HG03469 (cell line): ENCODE measurements around the gene TP63.

ENCODE experiments used
- ATAC-seq: cut with Tn5 transposase; IDR thresholded peaks from one replicate; pipeline ENCODE4 v1.9.1; 2021; ENCODE audit warnings: mild to moderate bottlenecking, moderate library complexity, moderate number of reproducible peaks; ENCODE audit not compliant: unreplicated experiment

Gene TP63

DNA sequence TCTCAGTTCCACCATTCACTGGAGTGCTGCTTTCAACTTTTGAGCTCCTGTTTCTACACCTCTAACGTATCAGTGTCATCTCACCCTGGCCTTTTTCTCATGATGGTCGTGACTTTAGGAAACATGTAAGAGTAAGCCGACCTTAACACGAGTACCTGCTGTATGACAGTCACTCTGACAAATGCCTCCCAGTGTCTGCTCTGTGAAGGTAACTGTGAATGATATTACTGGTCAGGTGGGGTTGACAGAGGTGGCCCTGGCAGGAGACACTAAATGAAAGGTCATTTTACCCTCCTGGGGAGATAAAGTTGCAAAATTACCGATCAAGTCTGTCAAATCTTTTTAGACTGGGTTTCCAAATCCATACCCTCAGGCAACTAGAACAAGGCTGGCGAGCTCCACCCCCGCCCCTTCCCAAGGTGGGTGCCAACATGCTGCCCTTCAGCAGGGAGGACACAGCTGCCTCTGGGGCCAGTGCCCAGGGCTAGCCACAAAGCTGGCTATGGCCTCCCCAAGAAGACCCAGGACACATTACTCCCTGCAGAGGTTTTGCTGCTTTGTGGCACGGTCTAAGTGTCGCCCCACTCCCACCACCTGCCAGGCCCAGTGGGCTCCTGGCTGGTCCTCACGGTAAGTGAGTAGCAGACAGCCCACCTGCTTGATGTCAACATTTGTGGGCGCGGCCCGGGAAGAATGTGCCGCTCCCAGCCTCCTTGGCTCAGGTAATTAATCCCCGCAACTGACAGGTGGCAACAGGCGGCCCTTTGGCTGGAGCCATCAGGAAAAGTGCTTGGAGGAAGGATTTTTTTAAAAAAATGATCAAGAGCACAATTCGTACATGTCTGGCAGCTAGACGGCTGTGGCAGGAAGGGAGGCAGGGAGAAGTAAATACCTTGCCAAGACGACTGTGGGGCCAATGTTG lies 211.8 kb downstream of the TP63 start:
- no peak for ATAC-seq

DNA sequence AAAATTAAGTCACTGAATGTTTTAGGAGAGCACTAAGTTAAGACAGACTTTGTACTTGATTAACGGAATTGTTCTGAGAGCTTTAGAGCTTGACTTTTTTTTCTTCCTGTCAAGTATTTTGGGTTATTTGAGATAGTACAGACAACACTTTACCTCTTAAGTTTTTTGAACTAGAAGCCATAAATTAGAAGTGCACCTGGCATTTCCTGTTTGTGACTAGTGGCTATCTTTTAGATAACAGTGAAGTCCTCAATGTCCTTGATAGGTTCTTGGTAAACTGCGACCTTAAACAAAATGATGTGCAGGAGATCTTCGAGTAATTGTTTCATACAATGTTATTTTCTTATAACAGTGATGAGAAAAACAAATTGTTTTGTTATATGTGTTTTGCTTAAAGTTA lies 213.9 kb downstream of the TP63 start:
- no peak for ATAC-seq

DNA sequence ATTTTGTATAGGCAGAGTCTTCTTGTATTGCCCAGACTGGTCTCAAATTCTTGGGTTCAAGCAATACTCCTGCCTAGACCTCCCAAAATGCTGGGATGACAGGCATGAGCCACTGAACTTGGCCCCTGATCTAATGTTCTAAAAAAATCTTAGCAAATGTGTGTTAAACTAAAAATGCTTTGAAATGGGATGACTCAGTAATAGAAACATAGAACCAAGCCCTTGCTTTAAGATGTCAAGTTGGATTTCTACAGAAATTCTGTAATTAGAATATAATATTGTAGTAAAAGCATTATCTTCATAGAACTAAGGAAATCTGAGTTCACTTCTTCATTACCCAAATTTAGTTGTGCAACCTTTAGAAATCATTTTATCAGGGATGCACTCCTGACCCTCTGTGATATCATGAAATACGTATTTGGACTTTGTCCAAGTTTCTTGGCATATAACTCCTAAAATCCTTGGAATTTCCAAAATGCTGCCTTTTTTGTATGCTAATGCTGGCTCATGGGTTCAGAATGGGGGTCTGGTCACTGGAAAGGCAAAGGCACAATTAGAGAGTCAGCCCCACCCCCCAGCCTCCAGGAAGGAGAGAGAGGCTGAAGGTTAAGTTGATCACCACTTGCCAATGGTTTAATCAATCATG lies 217.3 kb downstream of the TP63 start:
- no peak for ATAC-seq

DNA sequence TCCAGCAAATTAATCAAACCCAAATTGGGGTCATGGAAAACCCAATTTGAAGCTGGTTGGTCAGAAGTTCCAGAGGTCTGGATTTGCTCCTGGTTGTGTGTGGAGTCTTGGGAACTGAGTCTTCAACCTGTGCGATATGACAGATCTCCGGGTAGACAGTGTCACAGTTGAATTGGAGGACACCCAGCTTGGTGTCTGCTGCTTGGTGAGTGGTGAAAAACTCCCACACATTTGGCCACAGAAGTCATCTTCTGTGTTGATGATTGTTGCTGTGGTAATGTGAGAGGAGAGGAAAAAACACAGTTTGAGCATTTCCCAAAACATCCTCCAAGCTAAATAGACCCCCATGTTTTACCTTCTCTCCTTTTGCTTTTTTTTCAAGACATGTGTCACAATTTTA lies 218.1 kb downstream of the TP63 start:
- no peak for ATAC-seq

DNA sequence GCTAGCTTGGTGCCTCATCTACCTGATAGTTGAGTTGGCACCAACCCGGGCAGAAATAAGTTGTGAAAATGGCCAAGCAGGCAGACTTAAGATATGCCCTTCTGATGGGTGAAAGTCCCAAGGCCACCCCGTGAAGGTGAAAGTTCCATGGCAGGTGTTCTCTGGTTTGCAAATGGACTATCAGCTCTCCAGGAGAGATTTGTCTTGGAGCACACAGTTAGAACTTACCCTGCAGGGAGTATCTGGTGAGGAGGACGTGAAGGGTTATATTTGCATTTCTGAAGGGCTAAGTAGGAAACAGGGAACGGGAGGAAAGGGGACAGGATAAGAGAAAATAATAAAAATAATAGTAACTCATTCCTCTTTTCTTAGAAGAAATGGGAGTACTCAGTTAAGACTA lies 220.5 kb downstream of the TP63 start:
- ATAC-seq, result no peak

DNA sequence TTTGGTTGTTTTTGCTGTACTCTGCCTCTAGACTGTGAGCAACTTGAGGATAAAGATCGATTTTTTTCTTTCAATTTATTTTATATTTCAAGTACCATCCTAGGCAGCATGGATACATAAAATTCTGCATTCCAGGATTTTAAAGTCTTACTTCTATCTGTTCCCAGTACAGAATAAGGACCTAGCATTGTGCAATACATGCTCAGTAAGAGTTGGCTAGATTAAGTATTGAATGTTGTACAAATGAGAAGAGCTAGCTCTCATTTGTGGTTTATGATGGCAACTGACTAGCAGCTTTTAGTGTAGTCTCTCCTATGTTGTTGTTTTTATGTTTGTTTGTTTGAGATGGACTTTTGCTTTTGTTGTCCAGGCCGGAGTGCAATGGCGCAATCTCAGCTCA lies 222.7 kb downstream of the TP63 start:
- no peak for ATAC-seq

DNA sequence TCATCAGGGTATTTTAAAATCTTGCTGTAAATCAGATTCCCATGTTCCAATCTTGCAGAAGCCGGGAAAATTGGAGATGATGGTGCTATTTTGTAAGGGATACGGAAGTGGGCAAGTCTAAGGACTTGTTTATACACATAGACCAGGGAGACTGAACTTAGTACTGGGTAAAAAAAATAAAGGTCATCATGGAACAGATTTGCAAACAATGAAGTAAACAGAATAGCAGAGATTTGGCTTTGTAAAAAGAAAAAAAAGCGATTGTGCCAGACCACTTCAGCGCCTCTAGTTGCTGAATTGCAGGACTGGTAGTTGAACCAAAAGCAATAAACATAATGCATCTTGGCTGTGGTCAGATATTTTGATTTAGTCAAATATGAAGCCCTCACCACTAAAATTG lies 229.1 kb downstream of the TP63 start:
- no peak for ATAC-seq

DNA sequence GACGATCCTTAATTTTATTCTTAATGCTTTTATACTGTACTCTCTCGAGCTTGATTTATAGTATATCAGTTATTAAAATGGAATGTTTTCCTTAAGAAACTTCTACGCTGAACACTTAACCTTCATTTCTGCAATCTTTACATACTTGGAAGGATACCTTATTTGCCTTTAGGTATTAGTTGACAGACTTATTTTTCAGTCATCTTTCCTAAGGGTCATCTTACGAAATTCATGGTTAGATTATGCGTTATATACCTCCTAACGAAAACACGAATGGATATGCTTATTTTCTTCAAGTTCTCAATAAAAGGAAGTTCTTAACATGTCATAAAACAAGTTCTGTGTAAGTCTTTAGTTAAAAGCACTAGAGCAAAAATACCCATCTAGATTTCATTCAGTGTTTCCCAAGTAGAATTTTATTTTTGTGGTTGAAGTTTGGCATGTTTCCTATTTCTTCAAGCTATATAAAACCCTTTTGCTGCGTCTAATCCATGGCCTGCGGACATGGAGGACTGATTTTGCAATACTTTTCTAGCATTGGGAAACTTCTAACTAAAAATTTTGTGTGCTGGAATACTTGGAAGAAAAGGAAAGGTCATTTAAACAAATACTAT lies 231.3 kb downstream of the TP63 start:
- no peak for ATAC-seq

DNA sequence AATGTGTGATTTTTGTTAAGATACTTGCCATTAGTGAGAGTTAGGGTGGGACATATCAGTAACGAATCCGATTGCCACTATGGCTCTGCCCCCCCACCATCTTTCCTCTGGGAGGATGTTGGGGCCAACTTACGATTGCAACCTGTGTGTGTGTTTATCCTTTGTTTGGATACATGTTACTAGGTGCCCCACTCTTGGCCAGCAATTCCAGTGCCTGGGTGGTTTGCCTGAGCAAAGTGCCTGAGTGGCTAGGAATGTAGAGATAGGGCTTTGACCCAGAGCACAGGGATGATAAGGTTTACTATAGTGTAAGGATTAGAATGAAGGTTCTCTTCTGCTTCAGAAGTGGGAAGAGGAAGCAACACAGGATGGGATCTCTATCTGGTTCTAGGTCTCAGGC lies 231.8 kb downstream of the TP63 start:
- no peak for ATAC-seq

DNA sequence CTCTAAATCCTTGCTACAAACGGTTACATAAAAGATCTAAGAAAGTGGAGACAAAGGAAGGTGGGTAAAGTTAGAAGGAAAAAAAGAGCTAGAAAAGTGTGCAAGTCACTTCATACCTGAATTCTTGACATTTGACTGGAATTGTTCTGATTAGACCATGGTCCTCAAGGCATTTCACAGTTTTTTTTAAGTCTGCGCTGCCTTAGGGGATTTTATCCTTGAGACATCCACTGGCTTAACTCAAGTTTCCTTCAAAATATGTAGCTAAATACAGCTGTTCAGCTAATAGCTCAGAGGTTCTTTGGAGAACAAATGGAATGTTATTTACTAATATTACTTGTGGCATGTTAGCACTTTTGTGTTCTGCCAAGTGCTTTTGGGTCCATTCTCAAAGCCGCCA lies 236.9 kb downstream of the TP63 start:
- ATAC-seq, result no peak

DNA sequence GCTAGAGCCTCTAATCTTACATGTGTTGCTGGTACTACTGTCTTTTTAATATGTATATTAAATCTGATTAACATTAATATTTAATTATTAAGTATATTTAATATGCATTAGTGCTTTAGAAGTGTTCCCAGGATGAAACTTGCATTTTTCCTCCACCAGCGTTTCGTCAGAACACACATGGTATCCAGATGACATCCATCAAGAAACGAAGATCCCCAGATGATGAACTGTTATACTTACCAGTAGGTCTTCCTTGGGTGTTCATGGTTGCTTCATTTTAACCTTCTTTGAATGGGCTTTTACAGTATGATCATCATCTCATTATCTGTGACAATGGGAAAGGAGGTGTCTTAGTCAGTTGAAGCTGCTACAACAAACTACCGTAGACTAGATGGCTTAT lies 238.0 kb downstream of the TP63 start:
- no peak for ATAC-seq

DNA sequence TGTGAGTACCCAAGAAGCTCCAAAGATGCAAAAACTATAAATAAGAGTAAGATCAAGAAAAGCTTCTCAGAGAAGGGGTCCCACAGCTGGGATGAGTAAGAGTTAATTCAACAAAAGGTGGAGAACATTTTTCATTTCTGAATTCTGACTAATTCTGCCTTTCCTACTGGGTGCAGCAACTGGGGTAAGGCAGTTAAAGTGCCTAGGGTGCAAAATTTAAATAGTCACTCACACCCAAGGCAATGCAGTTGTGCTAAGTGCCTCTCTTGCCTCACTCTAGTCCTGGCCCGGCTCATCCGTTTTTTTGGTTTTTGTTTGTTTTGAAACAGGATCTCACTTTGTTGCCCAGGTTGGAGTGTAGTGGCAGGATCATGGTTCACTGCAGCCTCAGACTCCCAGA lies 240.2 kb downstream of the TP63 start:
- ATAC-seq, result no peak

DNA sequence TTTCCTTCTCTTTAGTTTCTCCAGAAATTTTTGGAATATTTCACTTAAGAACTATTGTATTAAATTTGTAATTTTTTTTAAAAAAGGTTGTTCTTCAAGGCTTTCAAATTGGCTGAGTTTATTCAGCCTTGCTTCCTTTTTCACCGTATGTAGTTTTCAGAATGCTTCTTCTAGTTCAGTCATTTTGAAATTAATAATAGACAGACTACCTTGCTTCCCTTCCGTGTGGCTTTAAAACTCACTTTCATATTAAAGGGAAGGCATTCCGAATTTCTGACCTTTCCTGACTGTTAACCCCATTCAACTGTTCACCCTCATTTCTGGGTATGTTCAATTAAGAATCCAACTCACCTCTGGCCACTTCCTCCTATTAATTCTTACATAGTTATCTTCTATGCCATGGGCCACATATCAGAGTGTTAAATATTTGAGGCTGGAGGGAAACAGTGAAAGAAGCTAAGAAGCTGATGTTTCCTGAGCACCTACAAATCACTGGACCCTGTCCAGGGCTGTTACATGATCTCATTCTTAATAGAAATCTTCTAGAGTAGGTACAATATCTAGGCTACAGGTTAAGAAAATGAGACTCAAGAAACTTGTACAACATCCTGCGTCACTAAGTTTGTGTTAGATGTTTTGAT lies 252.0 kb downstream of the TP63 start:
- peak; percentile 40 for ATAC-seq

DNA sequence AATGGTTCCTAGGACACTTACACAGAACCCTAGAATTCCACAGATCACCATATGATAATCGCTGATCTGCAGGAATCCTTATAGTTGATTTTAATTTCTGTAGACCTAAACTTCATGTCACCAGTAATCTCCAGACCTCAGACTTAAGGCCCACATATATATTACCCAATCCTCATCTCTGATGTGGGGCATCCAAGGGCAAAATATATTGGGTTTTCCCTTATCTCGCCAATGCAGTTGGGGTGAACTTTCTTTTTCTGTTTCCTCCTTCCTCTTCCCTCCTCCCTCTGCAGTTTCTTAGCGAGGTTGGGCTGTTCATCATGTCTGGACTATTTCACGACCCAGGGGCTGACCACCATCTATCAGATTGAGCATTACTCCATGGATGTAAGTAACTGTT lies 259.3 kb downstream of the TP63 start:
- ATAC-seq, result no peak

DNA sequence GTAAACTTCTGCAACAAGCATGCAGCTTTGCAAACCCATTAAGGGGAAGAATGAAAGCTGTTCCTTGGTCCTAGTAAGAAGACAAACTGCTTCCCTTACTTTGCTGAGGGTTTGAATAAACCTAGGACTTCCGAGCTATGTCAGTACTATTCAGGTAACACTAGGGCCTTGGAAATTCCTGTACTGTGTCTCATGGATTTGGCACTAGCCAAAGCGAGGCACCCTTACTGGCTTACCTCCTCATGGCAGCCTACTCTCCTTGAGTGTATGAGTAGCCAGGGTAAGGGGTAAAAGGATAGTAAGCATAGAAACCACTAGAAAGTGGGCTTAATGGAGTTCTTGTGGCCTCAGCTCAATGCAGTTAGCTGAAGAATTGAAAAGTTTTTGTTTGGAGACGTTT lies 265.3 kb downstream of the TP63 start:
- no peak for ATAC-seq

DNA sequence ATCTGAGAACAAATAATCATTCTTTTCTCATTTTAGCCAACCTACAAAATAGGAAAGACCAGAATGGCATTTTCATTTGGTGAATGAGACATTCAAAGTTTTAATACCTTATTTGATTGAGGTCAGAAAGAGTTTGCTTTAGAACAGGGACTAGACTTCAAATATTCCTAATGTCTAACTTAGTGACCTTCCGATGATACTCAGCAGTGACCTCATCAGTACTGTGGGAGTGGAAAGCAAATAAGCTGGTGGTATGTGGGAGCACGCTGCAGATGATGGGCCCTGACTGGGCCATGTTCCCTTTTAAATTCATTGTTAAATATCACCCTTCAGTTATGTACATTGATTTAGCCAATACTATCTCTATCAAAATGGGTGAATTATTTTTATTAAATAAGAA lies 266.2 kb downstream of the TP63 start:
- ATAC-seq, result no peak

DNA sequence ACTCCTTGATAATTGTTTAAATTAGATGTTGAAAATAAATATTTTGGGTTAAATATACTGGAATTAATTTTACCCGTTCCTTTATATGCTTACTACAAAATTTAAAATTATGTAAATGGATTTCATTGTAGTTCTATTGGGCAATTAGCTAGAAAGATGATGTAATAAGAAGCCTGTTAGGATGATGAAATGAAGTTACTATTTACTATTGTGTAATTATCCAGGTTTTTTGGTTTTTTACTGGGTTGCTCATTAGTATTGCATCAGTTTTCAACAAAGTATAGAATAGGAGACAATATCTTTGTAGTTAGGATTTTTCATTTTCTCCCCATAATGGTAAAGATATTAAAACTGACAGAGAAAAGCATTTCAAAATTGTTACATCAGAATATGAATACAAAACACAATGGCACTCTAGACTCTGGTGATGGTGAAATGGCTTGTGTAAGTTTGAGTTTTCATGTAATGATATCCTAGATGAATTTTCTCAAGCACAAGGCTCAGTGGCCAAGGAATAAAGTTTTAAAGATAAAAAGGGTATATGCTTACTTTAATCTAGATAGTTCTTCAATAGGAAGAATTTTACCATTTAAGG lies 267.5 kb downstream of the TP63 start:
- no peak for ATAC-seq

DNA sequence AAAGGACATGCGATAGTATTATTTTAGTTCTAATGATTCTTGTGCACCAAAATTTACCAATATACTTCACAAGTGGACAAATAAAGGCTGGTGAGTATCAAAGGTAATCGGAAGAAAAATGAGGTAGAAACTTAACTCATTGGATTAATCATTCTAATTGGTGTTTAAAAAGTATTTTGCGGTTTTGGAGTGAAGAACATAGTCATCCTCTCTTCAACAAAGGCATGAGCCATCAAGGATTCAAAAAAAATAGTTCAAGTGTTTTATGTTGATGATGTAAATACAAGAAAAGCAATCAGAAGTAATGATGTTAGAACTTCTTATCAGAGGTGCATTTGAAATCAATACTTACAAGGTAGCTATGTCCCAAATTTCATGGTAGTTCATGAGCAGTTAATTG lies 268.0 kb downstream of the TP63 start:
- ATAC-seq, result no peak

DNA sequence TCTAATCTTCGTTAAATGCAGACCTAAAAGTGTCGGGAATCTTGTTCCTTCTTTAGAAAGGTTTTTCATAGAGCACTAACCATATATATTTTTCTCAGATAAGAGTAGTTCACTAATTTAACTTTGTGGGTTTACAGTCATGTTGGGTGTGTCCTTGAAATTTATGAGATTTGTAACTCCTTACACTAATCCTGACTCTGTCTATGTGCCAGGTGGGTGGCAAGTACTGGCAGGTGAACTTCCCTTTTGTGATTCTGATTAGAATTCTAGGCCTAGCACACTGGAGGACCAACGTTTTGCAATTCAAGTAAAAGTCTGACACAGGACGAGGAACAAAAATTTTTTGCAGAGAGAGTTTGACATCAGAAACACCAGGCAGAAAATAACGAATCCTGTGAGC lies 269.4 kb downstream of the TP63 start:
- ATAC-seq, result no peak

DNA sequence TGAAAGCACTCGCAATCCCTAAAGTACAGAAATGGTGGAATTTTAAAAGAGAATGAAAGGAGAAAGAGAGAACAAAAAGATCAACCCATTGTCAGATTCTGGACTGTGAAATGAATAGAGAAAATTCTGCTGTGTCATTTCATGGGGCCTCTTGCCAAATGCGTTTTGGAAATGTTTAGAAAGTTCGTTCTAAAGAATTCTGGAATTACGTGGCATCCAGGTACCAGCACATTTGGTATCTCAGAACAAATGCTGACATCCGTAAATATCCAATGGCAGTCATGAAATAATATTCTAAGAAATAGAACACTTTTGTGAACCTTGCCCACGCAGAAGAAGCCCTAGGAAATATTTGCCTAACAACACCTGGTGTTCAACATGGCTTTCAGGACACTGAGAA lies 270.3 kb downstream of the TP63 start:
- ATAC-seq, result no peak
